ENCODE results near the gene ZFPL1.

The ZFPL1 gene

DNA sequence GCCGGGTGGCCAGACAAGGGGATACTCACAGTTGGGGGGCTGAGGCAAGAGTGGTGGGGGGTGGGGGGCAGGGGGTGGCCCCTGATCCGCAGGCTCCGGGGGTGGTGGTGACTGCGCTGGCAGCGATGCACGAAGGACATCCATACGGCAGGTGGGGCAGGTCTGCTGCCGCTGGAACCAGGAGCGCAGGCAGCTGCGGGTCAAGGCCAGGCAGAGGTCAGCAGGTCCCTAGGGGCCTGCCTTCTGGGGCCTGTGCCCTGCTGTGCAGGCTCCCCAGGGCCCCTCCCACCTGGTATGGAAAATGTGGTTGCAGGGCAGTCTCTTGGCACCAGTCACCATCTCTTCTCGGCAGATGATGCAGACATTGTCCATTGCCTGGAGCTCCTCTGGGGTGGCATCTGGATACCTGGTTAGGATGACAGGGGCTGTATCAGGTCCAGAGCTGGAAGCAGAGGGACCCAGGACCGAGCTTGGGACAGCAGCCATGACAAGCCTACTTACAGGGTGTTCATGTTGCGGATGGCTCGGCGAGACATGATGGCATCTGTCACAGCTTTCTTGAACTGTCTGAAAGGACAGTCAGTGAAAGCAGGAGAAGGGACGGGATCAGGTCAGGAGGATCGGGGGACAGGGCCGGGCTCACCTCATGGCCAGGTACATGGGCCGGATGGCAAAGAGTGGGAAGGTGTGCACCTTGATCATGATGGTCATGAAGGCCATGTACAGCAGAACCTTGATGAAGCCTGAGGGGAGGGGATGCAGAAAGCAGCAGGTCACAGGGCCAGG lies 46.8 kb downstream of the ZFPL1 start:
- no peak for DNase-seq

DNA sequence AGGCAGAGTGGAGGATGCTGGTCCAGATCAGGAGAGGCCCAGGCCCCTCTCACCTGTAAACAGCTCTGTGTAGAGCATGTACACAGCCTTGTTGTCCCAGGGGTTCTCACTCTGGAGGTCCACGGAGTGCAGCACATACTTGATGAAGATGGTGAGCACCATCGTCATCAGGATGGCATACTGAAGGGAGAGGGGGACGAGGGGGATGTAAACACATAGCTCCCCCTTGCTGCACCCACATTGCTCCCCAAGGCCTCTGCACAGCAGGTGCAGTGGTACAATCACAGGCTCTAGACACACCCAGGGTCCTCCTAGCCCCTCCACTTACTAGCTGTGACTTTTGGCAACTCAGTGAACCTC lies 47.4 kb downstream of the ZFPL1 start:
- DNase-seq, result no peak

DNA sequence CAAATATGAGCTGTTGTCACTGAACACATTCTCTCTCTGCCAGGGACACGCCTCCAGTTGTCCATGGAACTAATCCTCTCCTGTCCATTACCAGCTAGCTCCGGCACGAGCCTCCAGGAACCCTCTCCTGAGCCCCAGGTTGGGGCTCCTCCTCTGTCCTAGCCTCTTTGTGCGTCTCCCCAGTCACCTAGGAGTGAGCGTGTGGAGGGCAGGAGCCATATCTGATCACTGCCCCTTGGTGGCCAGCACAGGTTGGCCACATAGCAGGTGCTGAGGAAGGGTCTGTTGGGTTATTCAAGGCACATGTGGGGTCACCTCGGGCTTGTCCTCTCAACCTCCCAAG lies 47.8 kb downstream of the ZFPL1 start:
- no peak for DNase-seq

DNA sequence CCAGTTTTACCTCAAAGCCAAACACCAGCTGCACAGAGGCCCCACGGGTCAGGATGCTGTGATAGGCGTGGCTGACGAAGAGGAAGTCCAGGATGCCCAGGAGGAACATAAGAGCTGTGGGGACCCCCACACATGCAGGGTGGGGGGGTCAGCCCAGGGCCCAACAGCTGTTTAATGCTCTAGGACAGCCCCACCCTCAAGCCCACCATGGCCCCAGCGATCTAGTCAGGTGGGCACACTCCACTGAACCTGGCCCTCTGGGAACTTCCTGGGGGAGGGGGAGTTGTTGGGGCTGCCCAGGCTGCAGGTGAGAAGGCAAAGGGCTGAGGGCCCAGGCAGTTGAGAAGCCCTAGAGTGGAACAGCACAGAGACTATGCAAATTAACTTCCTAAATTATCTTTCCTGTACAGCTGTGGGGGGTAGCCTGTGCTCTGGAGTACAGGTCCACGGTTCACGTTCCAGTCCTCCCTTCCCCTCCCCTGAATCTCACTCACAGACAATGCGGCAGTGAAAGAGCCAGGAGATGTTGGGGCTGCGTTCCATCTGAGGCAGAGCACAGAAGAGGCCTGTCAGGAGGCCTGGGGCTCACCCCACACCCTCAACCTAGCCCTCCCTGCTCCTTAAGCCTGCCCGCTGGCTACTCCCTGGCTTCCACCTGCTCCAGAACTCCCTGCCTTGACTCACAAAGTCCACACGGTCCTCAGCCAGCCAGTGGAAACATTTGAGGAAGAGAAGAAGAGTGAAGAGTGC lies 48.4 kb downstream of the ZFPL1 start:
- no peak for DNase-seq

DNA sequence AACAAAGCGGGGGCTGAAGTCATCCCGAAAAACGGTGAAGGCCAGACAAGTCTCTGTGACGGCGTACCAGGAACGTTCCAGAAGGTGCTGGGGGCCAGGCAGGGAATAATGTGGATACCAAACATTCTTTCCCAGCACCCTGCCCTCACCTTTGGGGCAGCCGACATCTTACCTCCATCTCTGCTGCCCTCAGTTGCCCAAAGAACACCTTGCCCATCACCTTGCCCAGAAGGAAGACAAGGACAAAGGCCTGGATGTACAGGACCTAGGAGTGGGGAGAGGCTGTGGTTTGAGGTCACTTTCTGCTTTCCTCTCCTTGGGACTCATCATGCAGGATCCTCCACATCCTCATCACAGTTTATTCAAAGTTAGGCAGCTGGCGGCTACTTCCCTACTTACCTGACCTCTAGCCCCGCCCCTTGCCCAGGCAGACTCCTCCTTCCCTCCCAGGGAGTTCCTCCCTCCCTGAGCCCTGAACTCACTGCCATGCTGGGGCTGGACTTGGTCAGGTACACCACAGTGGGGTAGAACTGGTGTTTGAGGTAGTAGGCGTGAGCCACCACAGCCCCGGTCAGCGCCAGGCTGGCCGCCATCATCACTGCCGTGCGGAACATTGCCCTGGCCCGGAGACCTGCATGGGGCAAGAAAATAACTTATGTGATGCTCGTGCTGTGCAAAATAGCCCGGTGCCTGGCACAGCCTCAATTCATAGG lies 49.1 kb downstream of the ZFPL1 start:
- DNase-seq, result peak; percentile 26

DNA sequence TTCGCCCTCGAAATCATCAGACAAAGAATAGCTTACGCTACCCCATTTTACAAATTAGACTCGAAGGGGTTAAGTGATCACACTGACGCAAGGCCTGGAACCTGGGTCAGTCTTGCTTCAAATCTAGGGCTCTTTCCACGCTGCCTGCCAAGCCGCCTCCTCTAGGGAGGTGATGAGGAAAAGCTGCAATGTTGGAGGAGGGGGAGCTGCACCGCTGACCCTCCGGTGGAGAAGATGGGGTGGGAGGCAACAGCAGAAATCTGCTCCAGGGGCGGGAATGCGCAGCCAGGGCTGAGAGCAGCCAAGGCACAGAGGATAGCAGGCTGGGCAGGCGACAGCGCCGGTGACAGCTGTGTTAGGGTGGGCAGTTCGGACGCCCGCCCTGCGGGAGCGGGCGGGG lies 49.7 kb downstream of the ZFPL1 start:
- no peak for DNase-seq

DNA sequence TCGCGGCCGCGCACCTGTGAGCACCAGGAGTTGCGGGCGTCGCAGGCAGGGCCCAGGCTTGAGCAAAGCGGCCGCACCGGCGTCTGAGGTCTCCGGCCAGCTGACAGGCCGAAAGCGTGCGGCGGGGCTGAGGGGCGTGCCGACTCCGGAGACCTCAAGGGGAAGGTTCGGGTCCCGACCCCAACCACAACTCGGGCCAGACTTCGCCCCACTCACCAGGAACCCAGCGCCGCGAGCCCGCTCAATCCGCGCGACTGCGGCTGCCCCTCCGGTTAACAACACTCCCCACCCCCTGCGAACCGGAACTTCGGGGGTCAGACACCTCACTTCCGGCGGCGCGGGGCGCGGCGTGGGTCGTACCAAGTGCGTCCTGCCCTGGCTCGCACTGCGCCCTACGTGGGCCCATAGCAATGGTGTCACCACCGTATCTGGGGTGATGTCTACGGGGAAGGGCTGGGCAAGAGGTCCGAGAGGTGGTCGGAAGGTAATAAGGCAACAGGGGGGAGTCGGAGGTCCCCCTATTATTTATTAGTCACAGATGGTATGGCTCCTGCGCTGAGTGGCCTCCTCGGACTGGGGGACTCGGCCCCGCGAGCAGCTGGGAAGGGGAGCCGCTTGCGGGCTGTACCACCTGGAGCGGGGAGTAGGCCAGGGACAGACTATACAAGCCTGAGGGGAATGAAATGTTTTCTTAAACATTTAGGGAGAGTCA lies 50.4 kb downstream of the ZFPL1 start, which contains the start of gene SYVN1:
TSS of gene SYVN1 (minus strand) at position 280 of the 712 bp plus-strand sequence. CDS start 918 bp downstream, outside the sequence.
- peak; percentile 94 for DNase-seq

DNA sequence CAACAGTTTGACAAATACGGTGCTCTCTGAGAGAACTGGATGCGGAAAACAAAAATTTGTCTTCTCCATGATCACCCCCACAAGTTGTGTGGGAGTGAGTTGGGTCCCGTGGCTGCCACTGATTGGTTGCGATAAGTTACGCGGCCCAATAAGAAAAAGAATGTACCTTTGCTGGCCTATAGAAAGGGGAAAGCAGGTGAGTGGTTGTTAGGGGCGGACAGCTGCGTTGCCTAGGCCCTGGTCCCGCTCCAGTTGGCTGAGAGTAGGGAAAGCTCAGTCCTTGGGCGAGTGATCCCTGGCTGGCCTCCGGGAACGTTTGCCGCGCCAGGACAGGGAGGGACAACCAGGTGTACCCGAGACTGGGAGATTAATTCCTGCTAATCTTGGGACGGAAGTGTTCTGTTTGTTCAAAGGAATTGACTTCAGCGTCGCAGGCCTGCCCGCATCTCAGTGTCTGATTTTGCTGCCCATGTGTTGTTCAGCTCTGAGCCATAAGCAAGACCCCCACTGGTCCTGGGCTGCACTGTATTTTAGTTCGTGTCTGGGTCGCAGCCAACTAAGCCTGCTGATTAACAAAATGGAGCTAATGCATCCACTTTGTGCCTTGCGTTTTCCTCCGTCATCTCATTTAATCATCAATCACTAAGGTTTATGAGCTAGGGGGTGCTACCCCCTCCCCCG lies 51.1 kb downstream of the ZFPL1 start:
- peak; percentile 99 for DNase-seq

DNA sequence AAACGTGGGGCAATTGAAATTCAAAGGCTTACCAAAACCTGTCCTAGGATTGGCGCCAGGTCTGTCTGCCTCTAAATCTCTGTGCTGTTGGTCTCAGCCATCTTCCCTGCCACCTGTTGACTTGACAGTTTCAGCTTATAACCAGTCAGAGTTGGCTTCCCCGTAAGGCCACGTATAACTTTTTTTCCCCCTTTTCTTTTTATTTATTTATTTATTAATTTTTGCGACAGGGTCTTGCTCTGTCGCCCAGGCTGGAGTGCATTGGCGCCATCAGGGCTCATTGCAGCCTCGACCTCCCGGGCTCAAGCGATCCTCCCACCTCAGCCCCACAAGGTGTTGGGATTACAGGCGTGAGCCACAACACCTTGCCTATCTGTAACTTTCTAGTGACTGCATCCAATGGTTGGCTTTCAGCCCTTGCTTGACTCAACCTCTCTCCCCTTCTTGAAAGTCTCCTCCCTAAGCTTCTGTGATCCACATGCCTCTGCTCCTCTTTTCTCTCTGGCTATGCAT lies 51.7 kb downstream of the ZFPL1 start:
- DNase-seq, result no peak

DNA sequence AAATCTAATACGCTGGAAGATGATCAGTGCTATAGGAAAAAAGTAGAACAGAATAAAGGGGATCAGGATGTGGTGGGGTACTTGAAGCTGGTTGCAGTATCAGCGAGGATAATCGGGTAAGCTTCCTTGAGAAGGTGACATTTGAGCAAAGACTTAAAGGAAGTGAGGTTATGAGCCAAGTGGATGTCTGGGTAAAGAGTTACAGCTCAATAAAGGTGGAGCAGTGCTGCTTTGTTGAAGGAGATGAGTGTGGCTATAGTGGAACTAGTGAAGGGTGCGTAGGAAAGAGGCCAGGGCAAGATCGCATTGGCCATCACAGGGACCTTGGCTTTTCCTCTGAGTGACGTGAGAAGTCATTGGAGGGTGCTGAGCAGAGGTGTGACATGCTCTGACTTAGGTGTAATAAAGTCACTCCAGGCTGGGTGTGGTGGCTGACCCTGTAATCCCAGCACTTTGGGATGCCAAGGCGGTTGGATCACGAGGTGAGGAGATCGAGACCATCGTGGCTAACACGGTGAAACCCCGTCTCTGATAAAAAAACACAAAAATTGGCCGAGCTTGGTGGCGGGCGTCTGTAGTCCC lies 52.6 kb downstream of the ZFPL1 start:
- no peak for DNase-seq
